ENCODE results near the gene SMIM41. TPM values are rescaled to one million over a fixed set of nuclear protein-coding genes. Genes with fewer than 3 reads are reported as not detected.

SMIM41 gene
- total RNA-seq, 1 experiment from 2014 or later = not detected

GRCh38 chr12:52147367-52147963 is 68.0 kb downstream of the SMIM41 start:
- peak; percentile 84 for ATAC-seq
- Histone ChIP-seq H3K9me3 (ENCODE audit: control insufficient read depth, insufficient read depth, low read depth, low read length) (no peaks in the 10 kb centered on the region), H3K27ac (ENCODE audit: low read length) (peak overlapping the region; percentile 97), H3K36me3 (ENCODE audit: control insufficient read depth, insufficient read depth, low read length) (no peaks in the 10 kb centered on the region), H3K27me3 (ENCODE audit: control insufficient read depth, insufficient read depth, low read length) (no peaks in the 10 kb centered on the region), H3K4me3 (ENCODE audit: low read depth in 2 of 2, low read length in 2 of 2) (no peak overlapping the region), H3K4me1 (ENCODE audit: control insufficient read depth, insufficient read depth, low read length) (peaks cover 72% of the 10 kb centered on the region)
- no TSS peak for BruUV-seq (replicated peaks)
- intact Hi-C loops (cut with micrococcal nuclease; ENCODE audit: unreplicated experiment) (loop anchor here (10.0 kb wide), 1 partner anchor 437 kb away; no protein-coding TSS in a partner anchor), in situ Hi-C loops (cut with HindIII; ENCODE audit: low pct_unique_long_range_greater_than_20kb, low sequenced_read_pairs) (no loop called here)
- TF ChIP-seq SIN3A (IDR thresholded peaks at IDR 0.05; ENCODE audit: borderline replicate concordance, insufficient read depth, low read depth, low read length) (no peak), TCF7L2 (IDR thresholded peaks at IDR 0.05; ENCODE audit: low read depth, low read length) (peak; percentile 84), POLR2AphosphoS5 (IDR thresholded peaks at IDR 0.05; ENCODE audit: low read depth, low read length) (peak; percentile 42; the same call in 1 of the 2 replicates)
- ChIA-PET POLR2A (no interaction called here), CTCF (interaction anchor here (0.8 to 2.4 kb wide), 8 partner anchors 9 to 833 kb away, joined by 3 to 8 read pairs (median 4); no protein-coding TSS in a partner anchor)
- peak; percentile 94 for DNase-seq (ENCODE audit: low read depth, low spot score)

GRCh38 chr12:52147964-52148463 is 68.5 kb downstream of the SMIM41 start:
- TF ChIP-seq SIN3A (IDR thresholded peaks at IDR 0.05; ENCODE audit: borderline replicate concordance, insufficient read depth, low read depth, low read length) (no peak), CTCF (IDR thresholded peaks at IDR 0.05) (no peak), REST (IDR thresholded peaks at IDR 0.05; ENCODE audit: insufficient read depth in 1 of 2, low read depth in 2 of 2, low read length in 1 of 2) (no peak), POLR2AphosphoS5 (IDR thresholded peaks at IDR 0.05; ENCODE audit: low read depth, low read length) (no peak), TCF7L2 (IDR thresholded peaks at IDR 0.05; ENCODE audit: low read depth, low read length) (no peak)
- no peak overlapping the region for H3K4me3 ChIP-seq (ENCODE audit: low read depth in 2 of 2, low read length in 2 of 2)
- ChIA-PET POLR2A (no interaction called here), CTCF (interaction anchor here (0.9 to 2.4 kb wide), 6 partner anchors 9 to 832 kb away, joined by 3 to 8 read pairs (median 6); no protein-coding TSS in a partner anchor)
- in situ Hi-C loops (cut with HindIII; ENCODE audit: low pct_unique_long_range_greater_than_20kb, low sequenced_read_pairs) (no loop called here), intact Hi-C loops (cut with micrococcal nuclease; ENCODE audit: unreplicated experiment) (loop anchor here (10.0 kb wide), 1 partner anchor 437 kb away; no protein-coding TSS in a partner anchor)
- H3K27me3 ChIP-seq (ENCODE audit: control insufficient read depth, insufficient read depth, low read length) = no peaks in the 10 kb centered on the region
- H3K27ac ChIP-seq (ENCODE audit: low read length) = peak overlapping the region; percentile 97
- ATAC-seq (peak; percentile 1; the same call in 1 of the 2 replicates), DNase-seq (ENCODE audit: low read depth, low spot score) (no peak)
- H3K36me3 ChIP-seq (ENCODE audit: control insufficient read depth, insufficient read depth, low read length) = no peaks in the 10 kb centered on the region
- H3K4me1 ChIP-seq (ENCODE audit: control insufficient read depth, insufficient read depth, low read length) = peaks cover 77% of the 10 kb centered on the region
- no TSS peak for BruUV-seq (replicated peaks)
- H3K9me3 ChIP-seq (ENCODE audit: control insufficient read depth, insufficient read depth, low read depth, low read length) = no peaks in the 10 kb centered on the region

Data from Panc1 (cell line).